Epithelial cell of proximal tubule (primary cell): ENCODE measurements around the gene ARFRP1. TPM values are rescaled to one million over a fixed set of nuclear protein-coding genes. Genes with fewer than 3 reads are reported as not detected.

Source experiments
- DNase-seq: peaks from one replicate; pipeline ENCODE4 v3.0.0-alpha.2; 2011; ENCODE audit warnings: low read depth
- H3K4me3 ChIP-seq: 2 replicates; pipeline ENCODE4 v1.5.1; 2011; ENCODE audit warnings: low read depth, mild to moderate bottlenecking, low read length
- total RNA-seq: library from RNA; depleted of rRNA; stranded (reverse); fragments of >200 nt; gene quantifications from 2 replicates; pipeline ENCODE4 v1.2.3, GENCODE V29; 2015
- TF ChIP-seq, protein P1 (sequence below): conservative IDR thresholded peaks from 2 replicates; pipeline ENCODE4 v1.5.1; 2012; ENCODE audit warnings: low read depth, mild to moderate bottlenecking, low read length

The ARFRP1 gene
- total RNA-seq, 1 donor from 2014 or later, result 49.0 TPM

DNA sequence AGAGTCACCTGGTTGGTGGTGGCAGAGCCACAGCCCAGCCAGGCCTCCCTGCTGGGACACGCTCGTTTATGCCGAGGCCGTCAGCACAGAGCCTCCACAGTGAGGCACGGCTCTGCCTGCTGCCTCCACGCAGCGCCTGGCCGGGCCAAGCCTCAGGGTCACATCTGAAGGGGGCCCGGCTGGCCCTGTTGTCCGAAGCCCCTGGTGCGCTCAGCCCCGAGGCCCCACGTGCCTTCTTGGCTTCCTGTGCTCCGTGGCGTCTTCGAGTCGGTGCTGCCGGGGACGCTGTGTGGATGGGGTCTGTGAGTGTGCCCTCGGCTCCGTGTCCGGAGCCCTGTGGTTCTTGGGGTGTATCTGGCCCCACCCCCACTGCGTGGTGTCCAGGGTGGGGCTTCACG, 21.7 kb downstream of the ARFRP1 start:
- no peak for DNase-seq
- TF ChIP-seq, protein P1, sequence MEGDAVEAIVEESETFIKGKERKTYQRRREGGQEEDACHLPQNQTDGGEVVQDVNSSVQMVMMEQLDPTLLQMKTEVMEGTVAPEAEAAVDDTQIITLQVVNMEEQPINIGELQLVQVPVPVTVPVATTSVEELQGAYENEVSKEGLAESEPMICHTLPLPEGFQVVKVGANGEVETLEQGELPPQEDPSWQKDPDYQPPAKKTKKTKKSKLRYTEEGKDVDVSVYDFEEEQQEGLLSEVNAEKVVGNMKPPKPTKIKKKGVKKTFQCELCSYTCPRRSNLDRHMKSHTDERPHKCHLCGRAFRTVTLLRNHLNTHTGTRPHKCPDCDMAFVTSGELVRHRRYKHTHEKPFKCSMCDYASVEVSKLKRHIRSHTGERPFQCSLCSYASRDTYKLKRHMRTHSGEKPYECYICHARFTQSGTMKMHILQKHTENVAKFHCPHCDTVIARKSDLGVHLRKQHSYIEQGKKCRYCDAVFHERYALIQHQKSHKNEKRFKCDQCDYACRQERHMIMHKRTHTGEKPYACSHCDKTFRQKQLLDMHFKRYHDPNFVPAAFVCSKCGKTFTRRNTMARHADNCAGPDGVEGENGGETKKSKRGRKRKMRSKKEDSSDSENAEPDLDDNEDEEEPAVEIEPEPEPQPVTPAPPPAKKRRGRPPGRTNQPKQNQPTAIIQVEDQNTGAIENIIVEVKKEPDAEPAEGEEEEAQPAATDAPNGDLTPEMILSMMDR, result no peak
- no peak overlapping the region for H3K4me3 ChIP-seq

- H3K4me3 ChIP-seq, result no peak overlapping the region
- no peak for DNase-seq
- TF ChIP-seq, protein P1, result no peak
Measured at GRCh38 chr20:63685269-63686026, 22.3 kb downstream of the ARFRP1 start.

DNA sequence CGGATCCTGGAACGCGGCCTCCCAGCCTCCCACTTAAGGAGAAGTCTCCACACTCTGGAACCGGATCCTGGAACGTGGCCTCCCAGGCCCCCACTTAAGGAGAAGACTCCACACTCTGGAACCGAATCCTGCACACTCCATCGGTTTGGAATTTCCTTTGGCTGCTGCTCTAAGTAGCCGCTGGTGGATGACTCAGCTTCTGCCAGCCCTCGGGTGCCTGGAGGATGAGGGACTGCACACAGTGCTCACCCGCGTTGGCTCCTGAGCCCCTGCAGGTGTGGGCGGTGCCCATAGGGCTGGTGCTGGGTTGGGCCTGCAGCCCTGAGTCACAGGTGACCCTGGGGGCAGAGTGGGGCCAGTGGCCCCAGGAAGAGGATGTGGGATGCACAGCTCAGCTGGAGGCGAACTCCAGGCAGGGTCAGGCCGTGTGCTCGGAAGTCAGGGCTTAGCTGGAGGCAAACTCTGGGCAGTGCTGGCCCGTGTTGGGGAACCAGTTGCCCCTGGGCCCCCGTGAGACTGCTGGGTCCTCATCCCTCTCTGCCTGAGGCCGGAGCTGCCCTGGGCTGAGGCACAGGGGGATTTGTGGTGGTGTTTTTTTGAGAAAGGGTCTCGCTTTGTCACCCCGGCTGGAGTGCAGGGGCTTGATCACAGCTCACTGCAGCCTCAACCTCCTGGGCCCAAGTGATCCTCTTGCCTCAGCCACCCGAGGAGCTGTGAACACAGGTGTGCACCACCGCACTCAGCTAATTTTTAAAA, 25.2 kb downstream of the ARFRP1 start:
- peak; percentile 94 for DNase-seq
- TF ChIP-seq, protein P1, result no peak
- H3K4me3 ChIP-seq, result no peak overlapping the region

DNA sequence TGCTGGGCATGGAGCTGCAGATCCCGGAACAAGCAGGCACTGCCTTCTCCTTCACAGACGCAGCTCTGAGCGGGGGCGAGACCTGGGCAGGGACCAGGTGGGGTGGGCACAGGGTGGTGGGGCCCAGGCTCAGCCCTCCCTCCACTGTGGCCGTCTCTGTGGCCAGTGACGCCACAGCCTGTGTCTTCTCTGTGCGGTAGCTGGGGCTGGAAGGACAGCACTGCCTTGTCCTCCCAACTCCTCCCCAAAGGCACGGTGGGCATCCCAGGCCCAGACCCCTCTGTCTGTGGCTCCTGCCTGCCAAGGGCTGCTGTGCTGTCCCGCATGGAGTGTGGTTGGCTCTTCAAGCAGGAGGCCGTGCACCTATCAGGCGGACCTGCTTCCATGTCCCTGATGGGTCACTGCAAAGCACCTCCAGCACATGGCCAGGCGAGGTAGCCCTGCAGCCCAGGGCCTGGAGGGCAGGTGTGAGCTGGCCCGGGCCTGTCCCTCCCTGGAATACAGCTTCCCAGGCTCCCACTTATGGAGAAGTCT, 26.1 kb downstream of the ARFRP1 start:
- no peak for DNase-seq
- TF ChIP-seq, protein P1, result no peak
- no peak overlapping the region for H3K4me3 ChIP-seq

DNA sequence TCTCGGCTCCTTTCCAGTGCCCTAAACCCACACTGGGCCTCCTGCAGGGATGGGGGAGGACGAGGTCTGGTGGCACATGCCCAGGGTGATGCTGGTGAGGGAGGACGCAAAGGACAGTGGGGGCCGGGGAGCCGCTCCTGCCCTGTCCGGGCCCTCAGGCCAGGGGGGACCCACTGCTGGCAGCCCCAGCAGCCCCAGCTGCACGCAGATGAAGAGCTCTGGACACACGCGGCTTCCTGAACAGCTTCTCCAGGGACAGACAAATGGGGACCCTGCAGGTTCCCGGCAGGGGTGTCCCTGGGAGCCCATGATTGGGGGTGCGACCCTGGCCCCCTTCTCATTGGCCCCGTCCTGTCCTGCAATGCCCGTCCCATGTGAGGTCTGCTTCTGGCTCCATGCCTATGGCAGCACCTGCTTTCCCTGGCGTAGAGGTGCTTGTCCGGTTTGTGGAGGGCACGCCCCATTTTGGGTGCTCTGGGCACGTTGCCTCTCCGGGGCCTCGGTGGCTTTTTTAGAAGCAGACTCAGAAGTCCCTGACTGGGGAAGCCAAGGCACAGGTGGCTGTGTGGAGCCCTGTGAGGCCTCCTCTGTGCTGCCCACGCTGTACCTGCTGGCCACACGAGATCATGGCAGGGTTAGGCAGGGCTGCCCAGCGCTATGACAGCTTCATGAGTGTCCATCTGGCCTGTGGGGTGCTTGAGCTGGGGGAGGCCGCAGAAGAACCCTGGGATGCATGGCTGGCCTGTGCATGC, 26.7 kb downstream of the ARFRP1 start:
- no peak overlapping the region for H3K4me3 ChIP-seq
- DNase-seq, result no peak
- TF ChIP-seq, protein P1, result no peak

DNA sequence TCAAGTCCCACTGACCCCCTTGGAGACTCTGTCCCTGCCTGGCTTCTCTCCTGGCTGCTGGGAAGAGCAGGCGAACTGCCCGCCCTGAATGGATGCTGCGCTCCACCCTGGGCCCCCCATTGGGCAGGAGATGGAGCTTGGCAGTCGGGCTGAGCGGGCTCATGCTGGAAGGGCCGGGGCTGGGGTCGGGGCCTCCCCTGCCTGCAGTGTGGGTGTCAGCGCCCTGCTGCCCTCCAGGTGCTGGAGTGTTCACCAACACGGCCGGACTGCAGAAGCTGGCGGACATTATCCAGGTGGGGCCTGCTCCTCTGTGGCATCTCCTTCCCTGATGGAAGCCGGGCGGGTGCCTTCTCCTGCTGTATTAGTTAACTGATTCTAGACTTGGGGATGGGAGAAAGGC, 27.3 kb downstream of the ARFRP1 start:
- TF ChIP-seq, protein P1, result no peak
- H3K4me3 ChIP-seq, result no peak overlapping the region
- DNase-seq, result no peak
